ENCODE data around the gene S100A4.
"Not testable (repeated sequence)": the region's sequence is repeated elsewhere in the genome, so short reads cannot be mapped to it uniquely, and the experiment has no call there.

S100A4 gene

GRCh38 chr1:153583976-153584375, 38.4 kb upstream of the S100A4 start:
- H3K4me3 ChIP-seq (ENCODE audit: low read depth, low read length), result no peak overlapping the region
- DNase-seq (ENCODE audit: low read depth, low spot score), result no peak
- in situ Hi-C loops (cut with HindIII; ENCODE audit: low sequenced_read_pairs), result no loop called here
- TF ChIP-seq, protein P1, sequence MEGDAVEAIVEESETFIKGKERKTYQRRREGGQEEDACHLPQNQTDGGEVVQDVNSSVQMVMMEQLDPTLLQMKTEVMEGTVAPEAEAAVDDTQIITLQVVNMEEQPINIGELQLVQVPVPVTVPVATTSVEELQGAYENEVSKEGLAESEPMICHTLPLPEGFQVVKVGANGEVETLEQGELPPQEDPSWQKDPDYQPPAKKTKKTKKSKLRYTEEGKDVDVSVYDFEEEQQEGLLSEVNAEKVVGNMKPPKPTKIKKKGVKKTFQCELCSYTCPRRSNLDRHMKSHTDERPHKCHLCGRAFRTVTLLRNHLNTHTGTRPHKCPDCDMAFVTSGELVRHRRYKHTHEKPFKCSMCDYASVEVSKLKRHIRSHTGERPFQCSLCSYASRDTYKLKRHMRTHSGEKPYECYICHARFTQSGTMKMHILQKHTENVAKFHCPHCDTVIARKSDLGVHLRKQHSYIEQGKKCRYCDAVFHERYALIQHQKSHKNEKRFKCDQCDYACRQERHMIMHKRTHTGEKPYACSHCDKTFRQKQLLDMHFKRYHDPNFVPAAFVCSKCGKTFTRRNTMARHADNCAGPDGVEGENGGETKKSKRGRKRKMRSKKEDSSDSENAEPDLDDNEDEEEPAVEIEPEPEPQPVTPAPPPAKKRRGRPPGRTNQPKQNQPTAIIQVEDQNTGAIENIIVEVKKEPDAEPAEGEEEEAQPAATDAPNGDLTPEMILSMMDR (IDR thresholded peaks at IDR 0.05; ENCODE audit: low read depth, low read length), result no peak

- DNase-seq (ENCODE audit: low read depth, low spot score); in situ Hi-C loops (cut with HindIII; ENCODE audit: low sequenced_read_pairs); H3K4me3 ChIP-seq (ENCODE audit: low read depth, low read length): not testable (repeated sequence)
These were observed 37.9 kb upstream of the S100A4 start for GRCh38 chr1:153583514-153583913.

DNA sequence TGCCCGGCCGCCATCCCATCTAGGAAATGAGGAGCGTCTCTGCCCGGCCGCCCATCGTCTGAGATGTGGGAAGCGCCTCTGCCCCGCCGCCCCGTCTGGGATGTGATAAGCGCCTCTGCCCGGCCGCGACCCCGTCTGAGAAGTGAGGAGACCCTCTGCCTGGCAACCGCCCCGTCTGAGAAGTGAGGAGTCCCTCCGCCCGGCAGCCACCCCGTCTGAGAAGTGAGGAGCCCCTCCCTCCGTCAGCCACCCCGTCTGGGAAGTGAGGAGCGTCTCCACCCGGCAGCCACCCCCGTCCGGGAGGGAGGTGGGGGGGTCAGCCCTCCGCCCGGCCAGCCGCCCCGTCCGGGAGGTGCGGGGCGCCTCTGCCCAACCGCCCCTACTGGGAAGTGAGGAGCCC, 37.2 kb upstream of the S100A4 start:
- H3K4me3 ChIP-seq (ENCODE audit: low read depth, low read length); in situ Hi-C loops (cut with HindIII; ENCODE audit: low sequenced_read_pairs); DNase-seq (ENCODE audit: low read depth, low spot score): not testable (repeated sequence)

GRCh38 chr1:153578936-153579335, 33.3 kb upstream of the S100A4 start:
- H3K4me3 ChIP-seq (ENCODE audit: low read depth, low read length), result no peak overlapping the region
- DNase-seq (ENCODE audit: low read depth, low spot score), result no peak
- in situ Hi-C loops (cut with HindIII; ENCODE audit: low sequenced_read_pairs), result no loop called here
- TF ChIP-seq, protein P1 (IDR thresholded peaks at IDR 0.05; ENCODE audit: low read depth, low read length), result no peak

GRCh38 chr1:153578490-153578889, 32.9 kb upstream of the S100A4 start:
- TF ChIP-seq, protein P1 (IDR thresholded peaks at IDR 0.05; ENCODE audit: low read depth, low read length), result no peak
- no peak for DNase-seq (ENCODE audit: low read depth, low spot score)
- in situ Hi-C loops (cut with HindIII; ENCODE audit: low sequenced_read_pairs), result no loop called here
- no peak overlapping the region for H3K4me3 ChIP-seq (ENCODE audit: low read depth, low read length)

DNA sequence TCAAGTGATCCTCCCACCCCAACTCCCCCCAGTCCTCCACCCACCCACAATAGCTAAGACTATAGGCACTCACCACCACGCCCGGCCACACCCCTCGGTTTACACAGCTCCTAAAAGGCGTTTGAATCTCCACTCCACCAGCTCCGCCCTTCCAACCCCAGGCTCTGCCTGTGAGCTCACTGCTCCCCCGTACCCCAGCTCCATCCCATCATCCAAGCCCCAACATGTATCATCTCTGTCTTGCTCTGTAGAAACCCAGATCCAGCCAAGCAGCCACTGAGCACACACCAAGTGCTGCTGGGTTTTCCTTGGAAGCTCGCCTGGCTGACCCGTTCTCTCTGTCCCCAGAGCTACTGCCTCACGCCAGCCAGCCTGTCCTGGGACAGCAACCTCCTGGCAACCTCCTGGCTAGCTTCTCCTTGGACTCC, 32.0 kb upstream of the S100A4 start:
- H3K4me3 ChIP-seq (ENCODE audit: low read depth, low read length), result no peak overlapping the region
- no peak for DNase-seq (ENCODE audit: low read depth, low spot score)
- in situ Hi-C loops (cut with HindIII; ENCODE audit: low sequenced_read_pairs), result no loop called here
- TF ChIP-seq, protein P1 (IDR thresholded peaks at IDR 0.05; ENCODE audit: low read depth, low read length), result no peak

GRCh38 chr1:153577138-153577537, 31.5 kb upstream of the S100A4 start:
- in situ Hi-C loops (cut with HindIII; ENCODE audit: low sequenced_read_pairs), result no loop called here
- TF ChIP-seq, protein P1 (IDR thresholded peaks at IDR 0.05; ENCODE audit: low read depth, low read length), result no peak
- H3K4me3 ChIP-seq (ENCODE audit: low read depth, low read length), result no peak overlapping the region
- no peak for DNase-seq (ENCODE audit: low read depth, low spot score)

- DNase-seq (ENCODE audit: low read depth, low spot score); in situ Hi-C loops (cut with HindIII; ENCODE audit: low sequenced_read_pairs); H3K4me3 ChIP-seq (ENCODE audit: low read depth, low read length): not testable (repeated sequence)
These were observed 29.9 kb upstream of the S100A4 start for GRCh38 chr1:153575497-153575896.

DNA sequence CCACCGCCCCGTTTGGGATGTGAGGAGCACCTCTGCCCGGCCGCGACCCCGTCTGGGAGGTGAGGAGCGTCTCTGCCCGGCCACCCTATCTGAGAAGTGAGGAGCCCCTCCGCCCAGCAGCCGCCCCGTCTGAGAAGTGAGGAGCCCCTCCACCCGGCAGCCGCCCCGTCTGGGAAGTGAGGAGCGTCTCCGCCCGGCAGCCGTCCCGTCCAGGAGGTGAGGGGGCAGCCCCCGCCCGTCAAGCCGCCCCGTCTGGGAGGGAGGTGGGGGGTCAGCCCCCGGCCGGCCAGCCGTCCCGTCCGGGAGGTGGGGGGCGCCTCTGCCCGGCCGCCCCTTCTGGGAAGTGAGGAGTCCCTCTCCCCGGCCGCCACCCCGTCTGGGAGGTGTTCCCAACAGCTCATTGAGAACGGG, 29.5 kb upstream of the S100A4 start:
- H3K4me3 ChIP-seq (ENCODE audit: low read depth, low read length); in situ Hi-C loops (cut with HindIII; ENCODE audit: low sequenced_read_pairs); DNase-seq (ENCODE audit: low read depth, low spot score): not testable (repeated sequence)
